Measurements from ENCODE around the gene ZSWIM2. TPM values are rescaled to one million over a fixed set of nuclear protein-coding genes. Genes with fewer than 3 reads are reported as not detected.

The ZSWIM2 gene
- total and polyA plus RNA-seq, 2 of the 4 experiments (the other 2 are of a cell fraction) = 0.09 TPM; not detected in 1

DNA sequence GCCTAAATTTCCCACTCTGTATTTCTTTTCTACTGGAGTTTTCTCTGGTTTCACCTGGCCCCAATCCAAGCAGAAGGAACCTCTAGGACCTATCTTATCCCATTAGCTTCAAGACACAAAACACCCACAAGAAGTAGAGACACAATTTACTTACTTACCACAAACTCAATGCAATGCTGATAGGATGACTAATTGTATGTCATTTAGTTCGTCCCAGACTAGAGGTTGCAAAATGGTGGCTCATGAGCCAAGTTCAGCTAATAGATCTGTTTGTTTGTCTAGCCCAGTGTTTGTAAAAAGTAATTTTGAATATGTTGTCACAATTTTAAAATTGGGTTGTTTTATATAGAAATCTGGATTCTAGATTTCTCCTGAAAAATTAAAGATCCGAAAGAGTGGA is 34.7 kb upstream of the ZSWIM2 start:
- Histone ChIP-seq H3K36me3 (ENCODE audit: control insufficient read depth, insufficient read depth, low read length) (no peaks in the 10 kb centered on the region), H2AK5ac (ENCODE audit: low read depth, low read length) (no peak overlapping the region), H2AFZ (replicated peaks; ENCODE audit: low read length, poor library complexity) (no peak overlapping the region), H3K9me1 (ENCODE audit: insufficient read depth, low read length) (no peaks in the 10 kb centered on the region), H3K14ac (replicated peaks; ENCODE audit: low read depth, low read length) (no peak overlapping the region), H3K4ac (ENCODE audit: low read depth, low read length) (no peak overlapping the region), H2BK15ac (ENCODE audit: low read depth, low read length) (no peak overlapping the region), H3K56ac (ENCODE audit: extremely low read depth, insufficient read depth, low read length) (no peak overlapping the region), H2BK20ac (ENCODE audit: low read depth, low read length) (no peak overlapping the region), H3K4me3 (ENCODE audit: insufficient read depth, low read depth, low read length) (no peak overlapping the region), H3K27me3 (ENCODE audit: control insufficient read depth, insufficient read depth, low read length) (no peaks in the 10 kb centered on the region), H4K20me1 (ENCODE audit: insufficient read depth, low read length) (no peaks in the 10 kb centered on the region), H3K9ac (ENCODE audit: low read depth, low read length) (no peak overlapping the region), H4K8ac (ENCODE audit: low read depth in 2 of 2, low read length in 2 of 2) (no peak overlapping the region), H2BK120ac (ENCODE audit: low read depth, low read length) (no peak overlapping the region), H3K18ac (ENCODE audit: low read depth, low read length) (no peak overlapping the region), H3K27ac (ENCODE audit: insufficient read depth, low read length) (no peak overlapping the region), H2BK5ac (ENCODE audit: low read depth, low read length, poor library complexity, severe bottlenecking) (no peak overlapping the region), H3K4me2 (ENCODE audit: low read depth, low read length) (no peak overlapping the region), H3K9me3 (ENCODE audit: control insufficient read depth, insufficient read depth, low read length) (no peaks in the 10 kb centered on the region), H4K5ac (ENCODE audit: low read depth, low read length) (no peak overlapping the region), H3K4me1 (ENCODE audit: control insufficient read depth, insufficient read depth, low read length) (no peaks in the 10 kb centered on the region), H2AK9ac (replicated peaks; ENCODE audit: low read depth, low read length, poor library complexity) (no peak overlapping the region), H3K79me1 (ENCODE audit: low read depth in 1 of 2, low read length in 2 of 2) (no peaks in the 10 kb centered on the region), H3K23ac (ENCODE audit: low read depth, low read length) (no peak overlapping the region), H4K91ac (ENCODE audit: insufficient read depth, low read depth, low read length) (no peak overlapping the region)
- POLR2A ChIA-PET (ENCODE audit: unreplicated experiment) = no interaction called here
- DNase-seq (no peak), ATAC-seq (ENCODE audit: low read depth) (no peak)
- intact Hi-C loops (cut with micrococcal nuclease) = no loop called here
- CTCF ChIA-PET = interaction anchor here (0.6 to 1.8 kb wide), 2 partner anchors 21 to 95 kb away, joined by 5 to 7 read pairs; no protein-coding TSS in a partner anchor
- in situ Hi-C loops (cut with MboI; ENCODE audit: low sequenced_read_pairs) = no loop called here
- dilution Hi-C loops (cut with HindIII; ENCODE audit: low sequenced_read_pairs, unreplicated experiment) = no loop called here
- no TSS peak for BruUV-seq (replicated peaks)
- WGBS, 2 experiments (ENCODE audit: extremely low coverage in 2 of 2, insufficient read length in 1 of 2) = no CpG with 5 or more reads among the region's 2 CpGs
- TF ChIP-seq CEBPB (IDR thresholded peaks at IDR 0.05; ENCODE audit: low read depth, low read length) (no peak), CHD1 (IDR thresholded peaks at IDR 0.05; ENCODE audit: low read depth, low read length) (no peak), SMC3 (IDR thresholded peaks at IDR 0.05; ENCODE audit: low read depth, low read length) (no peak), BHLHE40 (IDR thresholded peaks at IDR 0.05; ENCODE audit: low read depth, low read length) (no peak), MAZ (IDR thresholded peaks at IDR 0.05; ENCODE audit: borderline replicate concordance, low read depth, low read length) (no peak), RFX5 (IDR thresholded peaks at IDR 0.05; ENCODE audit: low read depth, low read length) (no peak)
- TF ChIP-seq, protein P1, sequence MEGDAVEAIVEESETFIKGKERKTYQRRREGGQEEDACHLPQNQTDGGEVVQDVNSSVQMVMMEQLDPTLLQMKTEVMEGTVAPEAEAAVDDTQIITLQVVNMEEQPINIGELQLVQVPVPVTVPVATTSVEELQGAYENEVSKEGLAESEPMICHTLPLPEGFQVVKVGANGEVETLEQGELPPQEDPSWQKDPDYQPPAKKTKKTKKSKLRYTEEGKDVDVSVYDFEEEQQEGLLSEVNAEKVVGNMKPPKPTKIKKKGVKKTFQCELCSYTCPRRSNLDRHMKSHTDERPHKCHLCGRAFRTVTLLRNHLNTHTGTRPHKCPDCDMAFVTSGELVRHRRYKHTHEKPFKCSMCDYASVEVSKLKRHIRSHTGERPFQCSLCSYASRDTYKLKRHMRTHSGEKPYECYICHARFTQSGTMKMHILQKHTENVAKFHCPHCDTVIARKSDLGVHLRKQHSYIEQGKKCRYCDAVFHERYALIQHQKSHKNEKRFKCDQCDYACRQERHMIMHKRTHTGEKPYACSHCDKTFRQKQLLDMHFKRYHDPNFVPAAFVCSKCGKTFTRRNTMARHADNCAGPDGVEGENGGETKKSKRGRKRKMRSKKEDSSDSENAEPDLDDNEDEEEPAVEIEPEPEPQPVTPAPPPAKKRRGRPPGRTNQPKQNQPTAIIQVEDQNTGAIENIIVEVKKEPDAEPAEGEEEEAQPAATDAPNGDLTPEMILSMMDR (conservative IDR thresholded peaks at IDR 0.05; ENCODE audit: low read depth, low read length) = no peak
- TF ChIP-seq, protein P2, sequence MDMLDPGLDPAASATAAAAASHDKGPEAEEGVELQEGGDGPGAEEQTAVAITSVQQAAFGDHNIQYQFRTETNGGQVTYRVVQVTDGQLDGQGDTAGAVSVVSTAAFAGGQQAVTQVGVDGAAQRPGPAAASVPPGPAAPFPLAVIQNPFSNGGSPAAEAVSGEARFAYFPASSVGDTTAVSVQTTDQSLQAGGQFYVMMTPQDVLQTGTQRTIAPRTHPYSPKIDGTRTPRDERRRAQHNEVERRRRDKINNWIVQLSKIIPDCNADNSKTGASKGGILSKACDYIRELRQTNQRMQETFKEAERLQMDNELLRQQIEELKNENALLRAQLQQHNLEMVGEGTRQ (IDR thresholded peaks at IDR 0.05; ENCODE audit: low read depth, low read length) = no peak
